DND-41 (cell line): ENCODE results near the gene ANXA4.

ENCODE experiments used
- ATAC-seq: fragments of 200-7000 bp; cut with Tn5 transposase; 3 replicates; pipeline ENCODE4 v1.9.1; 2021; ENCODE audit warnings: low read depth; ENCODE audit not compliant: insufficient read depth
- DNase-seq: peaks from one replicate; pipeline ENCODE4 v3.0.0-alpha.2; 2020
- H2AFZ ChIP-seq: 2 replicates; pipeline ENCODE4 v1.6.0; 2012; ENCODE audit warnings: low read depth, low read length
- H3K27ac ChIP-seq: 2 replicates; pipeline ENCODE4 v1.5.1; 2012; ENCODE audit warnings: low read length, inconsistent platforms
- H3K27me3 ChIP-seq: fragments of 200-600 bp; sonication (generic); 2 replicates; pipeline ENCODE4 v1.6.0; 2012; ENCODE audit warnings: low read length, mild to moderate bottlenecking, inconsistent platforms; ENCODE audit not compliant: insufficient read depth, poor library complexity
- H3K36me3 ChIP-seq: 2 replicates; pipeline ENCODE4 v1.5.1; 2012; ENCODE audit warnings: low read length, inconsistent platforms; ENCODE audit not compliant: insufficient read depth
- H3K4me1 ChIP-seq: 2 replicates; pipeline ENCODE4 v1.5.1; 2012; ENCODE audit warnings: mild to moderate bottlenecking, low read length; ENCODE audit not compliant: insufficient read depth
- H3K4me2 ChIP-seq: 2 replicates; pipeline ENCODE4 v1.6.0; 2012; ENCODE audit warnings: mild to moderate bottlenecking, moderate library complexity, low read length, inconsistent platforms; ENCODE audit not compliant: insufficient read depth
- H3K4me3 ChIP-seq, 2 experiments: fragments of 200-600 bp in 1 of 2; shearing (Covaris generic) in 1 of 2; 2 replicates each; pipeline ENCODE4 v1.5.1; 2012 to 2016; ENCODE audit warnings: inconsistent platforms in 2 of 2, low read length in 2 of 2, mild to moderate bottlenecking in 2 of 2, low read depth in 1 of 2, moderate library complexity in 1 of 2
- H3K79me2 ChIP-seq: 2 replicates; pipeline ENCODE4 v1.6.0; 2012; ENCODE audit warnings: low read length, inconsistent platforms; ENCODE audit not compliant: insufficient read depth
- H3K9ac ChIP-seq: 2 replicates; pipeline ENCODE4 v1.6.0; 2012; ENCODE audit warnings: low read depth, mild to moderate bottlenecking, inconsistent platforms, low read length, moderate library complexity
- H3K9me3 ChIP-seq: 2 replicates; pipeline ENCODE4 v1.5.1; 2012; ENCODE audit warnings: low read length, moderate library complexity, mild to moderate bottlenecking, inconsistent platforms; ENCODE audit not compliant: insufficient read depth, severe bottlenecking
- H4K20me1 ChIP-seq: 2 replicates; pipeline ENCODE4 v1.6.0; 2012; ENCODE audit warnings: low read length; ENCODE audit not compliant: insufficient read depth
- EZH2 ChIP-seq: IDR thresholded peaks from 3 replicates; pipeline ENCODE4 v1.6.1; 2012; ENCODE audit warnings: borderline replicate concordance, low read depth, mild to moderate bottlenecking, moderate library complexity, low read length, inconsistent platforms; ENCODE audit not compliant: severe bottlenecking
- TF ChIP-seq, protein P1 (sequence below): IDR thresholded peaks from 2 replicates; pipeline ENCODE4 v1.5.1; 2012; ENCODE audit warnings: borderline replicate concordance, low read length, moderate library complexity, mild to moderate bottlenecking; ENCODE audit not compliant: poor library complexity, severe bottlenecking; ENCODE audit errors: extremely low read depth

The ANXA4 gene

DNA sequence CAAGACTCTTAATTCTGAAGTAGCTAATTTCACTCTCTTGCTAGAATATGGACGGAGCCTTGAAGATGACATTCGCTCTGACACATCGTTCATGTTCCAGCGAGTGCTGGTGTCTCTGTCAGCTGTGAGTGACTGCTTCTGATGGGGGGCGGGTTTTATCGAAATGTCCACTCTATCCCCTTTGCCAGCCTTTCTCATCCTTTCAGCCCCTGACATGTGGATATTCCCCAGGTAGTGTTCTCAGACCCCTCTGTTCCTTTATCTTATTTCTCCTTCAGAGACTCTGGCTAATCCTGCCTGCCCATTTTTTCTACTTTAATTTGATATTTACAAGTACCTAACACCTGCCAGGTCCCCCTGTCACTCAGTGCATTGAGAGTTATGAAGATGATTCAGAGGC is 68.6 kb downstream of the ANXA4 start:
- no peak overlapping the region for H3K27ac ChIP-seq
- H2AFZ ChIP-seq: no peak overlapping the region
- H3K79me2 ChIP-seq: no peaks in the 10 kb centered on the region
- TF ChIP-seq EZH2: no peak
- TF ChIP-seq, protein P1, sequence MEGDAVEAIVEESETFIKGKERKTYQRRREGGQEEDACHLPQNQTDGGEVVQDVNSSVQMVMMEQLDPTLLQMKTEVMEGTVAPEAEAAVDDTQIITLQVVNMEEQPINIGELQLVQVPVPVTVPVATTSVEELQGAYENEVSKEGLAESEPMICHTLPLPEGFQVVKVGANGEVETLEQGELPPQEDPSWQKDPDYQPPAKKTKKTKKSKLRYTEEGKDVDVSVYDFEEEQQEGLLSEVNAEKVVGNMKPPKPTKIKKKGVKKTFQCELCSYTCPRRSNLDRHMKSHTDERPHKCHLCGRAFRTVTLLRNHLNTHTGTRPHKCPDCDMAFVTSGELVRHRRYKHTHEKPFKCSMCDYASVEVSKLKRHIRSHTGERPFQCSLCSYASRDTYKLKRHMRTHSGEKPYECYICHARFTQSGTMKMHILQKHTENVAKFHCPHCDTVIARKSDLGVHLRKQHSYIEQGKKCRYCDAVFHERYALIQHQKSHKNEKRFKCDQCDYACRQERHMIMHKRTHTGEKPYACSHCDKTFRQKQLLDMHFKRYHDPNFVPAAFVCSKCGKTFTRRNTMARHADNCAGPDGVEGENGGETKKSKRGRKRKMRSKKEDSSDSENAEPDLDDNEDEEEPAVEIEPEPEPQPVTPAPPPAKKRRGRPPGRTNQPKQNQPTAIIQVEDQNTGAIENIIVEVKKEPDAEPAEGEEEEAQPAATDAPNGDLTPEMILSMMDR: no peak
- peaks cover 17% of the 10 kb centered on the region; the same call in 1 of the 2 replicates for H3K36me3 ChIP-seq
- H3K9ac ChIP-seq: no peak overlapping the region
- no peak for DNase-seq
- no peak overlapping the region for H3K4me3 ChIP-seq
- no peaks in the 10 kb centered on the region for H4K20me1 ChIP-seq
- H3K9me3 ChIP-seq: no peaks in the 10 kb centered on the region
- H3K4me1 ChIP-seq: no peaks in the 10 kb centered on the region
- no peak for ATAC-seq
- no peaks in the 10 kb centered on the region for H3K27me3 ChIP-seq
- H3K4me2 ChIP-seq: no peak overlapping the region

DNA sequence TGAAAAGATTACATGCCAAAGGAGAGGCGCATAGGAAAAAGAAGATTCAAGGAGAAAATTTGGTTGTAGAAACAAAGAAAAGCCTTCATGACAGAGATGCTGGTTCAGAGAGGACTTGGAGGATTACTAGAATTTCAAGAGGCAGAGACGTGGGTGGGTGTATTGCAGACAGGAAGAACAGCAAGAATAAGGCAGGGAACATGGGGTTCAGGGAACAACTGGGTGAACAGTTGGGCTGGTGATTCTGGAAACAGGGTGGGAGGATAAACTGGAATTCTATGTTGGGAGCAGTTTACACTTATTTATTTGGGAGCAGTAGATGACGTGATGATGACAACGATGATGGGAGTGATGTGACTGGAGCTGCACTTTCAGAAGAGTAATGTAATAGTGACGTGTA is 69.1 kb downstream of the ANXA4 start:
- no peak overlapping the region for H3K27ac ChIP-seq

DNA sequence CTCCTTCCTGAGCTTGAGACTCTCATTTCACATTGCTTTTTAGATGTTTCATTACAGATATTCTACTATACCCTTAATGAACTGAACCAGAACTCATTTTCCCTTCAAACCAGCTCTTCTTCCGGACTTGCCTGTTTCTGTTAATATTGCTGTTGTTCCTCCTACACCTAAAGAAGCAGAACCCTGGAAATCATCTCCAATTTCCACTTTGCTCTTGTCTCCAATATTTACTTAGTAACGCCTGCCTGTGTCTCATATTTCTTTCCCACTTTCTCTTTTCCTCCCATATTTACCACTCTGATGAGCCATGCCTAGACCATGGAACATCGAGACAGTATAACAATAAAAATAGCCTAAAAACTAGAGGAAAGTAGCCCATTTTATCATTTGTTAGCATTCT is 69.7 kb downstream of the ANXA4 start:
- no peak overlapping the region for H2AFZ ChIP-seq
- H3K27ac ChIP-seq: no peak overlapping the region
- TF ChIP-seq, protein P1: no peak
- no peak for TF ChIP-seq EZH2
- H3K36me3 ChIP-seq: peaks cover 10% of the 10 kb centered on the region; the same call in 1 of the 2 replicates
- DNase-seq (no peak), ATAC-seq (no peak)
- H3K9ac ChIP-seq: no peak overlapping the region
- no peaks in the 10 kb centered on the region for H3K4me1 ChIP-seq
- H3K27me3 ChIP-seq: no peaks in the 10 kb centered on the region
- no peak overlapping the region for H3K4me3 ChIP-seq
- H3K4me2 ChIP-seq: no peak overlapping the region
- H4K20me1 ChIP-seq: no peaks in the 10 kb centered on the region
- H3K9me3 ChIP-seq: no peaks in the 10 kb centered on the region
- H3K79me2 ChIP-seq: no peaks in the 10 kb centered on the region

More for the DNA sequence above, 69.1 kb downstream of the ANXA4 start:
- Histone ChIP-seq H3K4me3 (no peak overlapping the region), H3K4me1 (no peaks in the 10 kb centered on the region), H3K36me3 (peaks cover 15% of the 10 kb centered on the region; the same call in 1 of the 2 replicates), H2AFZ (no peak overlapping the region), H3K4me2 (no peak overlapping the region), H3K27me3 (no peaks in the 10 kb centered on the region), H3K9me3 (no peaks in the 10 kb centered on the region), H4K20me1 (no peaks in the 10 kb centered on the region), H3K79me2 (no peaks in the 10 kb centered on the region), H3K9ac (no peak overlapping the region)
- no peak for TF ChIP-seq EZH2
- TF ChIP-seq, protein P1: no peak
- no peak for DNase-seq
- ATAC-seq: no peak

DNA sequence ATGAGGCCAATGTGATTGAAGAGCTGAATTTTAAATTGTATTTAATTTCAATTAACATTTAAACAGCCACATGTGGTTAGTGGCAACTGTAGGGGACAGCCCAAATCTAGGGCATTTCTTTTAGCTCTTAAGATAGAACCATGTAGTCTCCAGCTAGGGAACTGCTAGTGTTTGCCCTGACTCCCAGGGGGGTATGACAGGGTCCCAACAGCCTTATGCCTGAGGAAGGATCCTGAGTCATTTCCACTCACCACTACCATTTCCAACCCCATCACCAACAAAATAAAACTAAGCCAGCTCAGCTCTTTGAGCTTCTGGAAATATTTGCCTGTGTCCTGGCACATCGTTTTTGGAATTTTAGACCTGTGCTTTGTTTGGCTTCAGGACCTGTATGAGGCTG is 73.8 kb downstream of the ANXA4 start:
- no peaks in the 10 kb centered on the region for H3K79me2 ChIP-seq
- H3K4me2 ChIP-seq: no peak overlapping the region
- DNase-seq (no peak), ATAC-seq (no peak)
- H4K20me1 ChIP-seq: no peaks in the 10 kb centered on the region
- TF ChIP-seq, protein P1: no peak
- no peak for TF ChIP-seq EZH2
- no peaks in the 10 kb centered on the region for H3K4me1 ChIP-seq
- no peaks in the 10 kb centered on the region for H3K9me3 ChIP-seq
- H3K9ac ChIP-seq: no peak overlapping the region
- no peak overlapping the region for H2AFZ ChIP-seq
- H3K27me3 ChIP-seq: no peaks in the 10 kb centered on the region
- H3K27ac ChIP-seq: no peak overlapping the region
- H3K4me3 ChIP-seq: no peak overlapping the region
- H3K36me3 ChIP-seq: peaks cover 7% of the 10 kb centered on the region; the same call in 1 of the 2 replicates
